ENCODE data around the gene GRM6.

GRM6 gene

GRCh38 chr5:178983728-178984127 lies 11.4 kb downstream of the GRM6 start:
- DNase-seq (ENCODE audit: low read depth) = no peak
- no peak for TF ChIP-seq CTCF (IDR thresholded peaks at IDR 0.05; ENCODE audit: low read depth, low read length, missing control alignments)
- no peak overlapping the region for H3K4me3 ChIP-seq (ENCODE audit: low read depth, low read length)

- no peak for DNase-seq (ENCODE audit: low read depth)
- H3K4me3 ChIP-seq (ENCODE audit: low read depth, low read length) = no peak overlapping the region
- no peak for TF ChIP-seq CTCF (IDR thresholded peaks at IDR 0.05; ENCODE audit: low read depth, low read length, missing control alignments)
These were observed 12.2 kb downstream of the GRM6 start for GRCh38 chr5:178982941-178983340.

- H3K4me3 ChIP-seq (ENCODE audit: low read depth, low read length) = no peak overlapping the region
- no peak for TF ChIP-seq CTCF (IDR thresholded peaks at IDR 0.05; ENCODE audit: low read depth, low read length, missing control alignments)
- DNase-seq (ENCODE audit: low read depth) = no peak
These were observed 13.7 kb downstream of the GRM6 start for GRCh38 chr5:178981381-178981780.

- TF ChIP-seq CTCF (IDR thresholded peaks at IDR 0.05; ENCODE audit: low read depth, low read length, missing control alignments) = no peak
- DNase-seq (ENCODE audit: low read depth) = no peak
- no peak overlapping the region for H3K4me3 ChIP-seq (ENCODE audit: low read depth, low read length)
These were observed 29.6 kb downstream of the GRM6 start for GRCh38 chr5:178965465-178966055.

GRCh38 chr5:178941361-178941760 lies 53.8 kb downstream of the GRM6 start:
- no peak for TF ChIP-seq CTCF (IDR thresholded peaks at IDR 0.05; ENCODE audit: low read depth, low read length, missing control alignments)
- DNase-seq (ENCODE audit: low read depth) = no peak
- no peak overlapping the region for H3K4me3 ChIP-seq (ENCODE audit: low read depth, low read length)

GRCh38 chr5:178940569-178941360 lies 54.4 kb downstream of the GRM6 start, which contains the start of gene ZNF454:
ZNF454 (plus strand) TSS chr5:178941198; CDS start chr5:178942792, 1,594 bp downstream.
- H3K4me3 ChIP-seq (ENCODE audit: low read depth, low read length) = no peak within 1 kb of the TSS
- no peak for DNase-seq (ENCODE audit: low read depth)
- TF ChIP-seq CTCF (IDR thresholded peaks at IDR 0.05; ENCODE audit: low read depth, low read length, missing control alignments) = no peak
